Left lung (tissue), 10 donors: ENCODE data around the gene PPP2R1A. TPM values are rescaled to one million over a fixed set of nuclear protein-coding genes. Genes with fewer than 3 reads are reported as not detected.

Source experiments
- ATAC-seq: fragments of 200-7000 bp; cut with Tn5 transposase; one replicate; pipeline ENCODE4 v1.9.1; 2020; ENCODE audit warnings: moderate library complexity
- DNase-seq, 4 donors: peaks; one replicate each; pipeline ENCODE4 v3.0.0-alpha.2; 2013 to 2020
- H3K27ac ChIP-seq, 2 donors: fragments of 200-600 bp; sonication (generic) in 1 of 2; one replicate each; pipeline versions ENCODE4 v1.5.0 to v1.8.0; 2020 to 2021
- H3K27me3 ChIP-seq, 2 donors: fragments of 200-600 bp; sonication (generic) in 1 of 2; one replicate each; pipeline versions ENCODE4 v1.5.0 to v1.8.0; 2020 to 2021
- H3K36me3 ChIP-seq, 2 donors: fragments of 200-600 bp; sonication (generic) in 1 of 2; one replicate each; pipeline versions ENCODE4 v1.5.0 to v1.8.0; 2020 to 2021
- H3K4me1 ChIP-seq, 2 donors: fragments of 200-600 bp; one replicate each; pipeline ENCODE4 v1.8.0; 2021
- H3K4me3 ChIP-seq, 2 donors: fragments of 200-600 bp; sonication (generic) in 1 of 2; one replicate each; pipeline versions ENCODE4 v1.5.0 to v1.8.0; 2020 to 2021; ENCODE audit warnings: mild to moderate bottlenecking in 1 of 2
- H3K9me3 ChIP-seq, 2 donors: fragments of 200-600 bp; sonication (generic) in 1 of 2; one replicate each; pipeline versions ENCODE4 v1.5.0 to v1.8.0; 2020 to 2021
- intact Hi-C, 2 donors: fragments of 100-400 bp; cut with DNase I; formaldehyde crosslinking; loops; one replicate each; pipeline versions ENCODE4 v1.11.2 to v1.14.2; 2022
- polyA plus RNA-seq, 6 donors: library from polyadenylated mRNA; unstranded; fragments of 120-200 nt; gene quantifications; one replicate each; pipeline ENCODE4 v1.2.1, GENCODE V29; 2013; ENCODE audit not compliant: insufficient read length in 6 of 6
- total RNA-seq, 2 donors: library from RNA; stranded (reverse); fragmentation: NEBNext Ultra II Directional; extraction: Animal tissue kit (Norgen Biotek cat#: 25700); gene quantifications; one replicate each; pipeline ENCODE4 v1.2.1, GENCODE V29; 2021
- TF ChIP-seq, protein P1 (sequence below), 2 donors: fragments of 200-600 bp; sonication (generic) in 1 of 2; IDR thresholded peaks; one replicate each; pipeline versions ENCODE4 v1.5.0 to v1.8.0; 2021; ENCODE audit warnings: antibody characterized with exemption in 2 of 2
- donor health status: DM: no; HTN: yes; CAD: no.
- donor health status: DM: no; HTN: no; CAD: no.

Gene PPP2R1A
- total and polyA plus RNA-seq, 8 donors, result 193 to 346 (median 325) TPM

DNA sequence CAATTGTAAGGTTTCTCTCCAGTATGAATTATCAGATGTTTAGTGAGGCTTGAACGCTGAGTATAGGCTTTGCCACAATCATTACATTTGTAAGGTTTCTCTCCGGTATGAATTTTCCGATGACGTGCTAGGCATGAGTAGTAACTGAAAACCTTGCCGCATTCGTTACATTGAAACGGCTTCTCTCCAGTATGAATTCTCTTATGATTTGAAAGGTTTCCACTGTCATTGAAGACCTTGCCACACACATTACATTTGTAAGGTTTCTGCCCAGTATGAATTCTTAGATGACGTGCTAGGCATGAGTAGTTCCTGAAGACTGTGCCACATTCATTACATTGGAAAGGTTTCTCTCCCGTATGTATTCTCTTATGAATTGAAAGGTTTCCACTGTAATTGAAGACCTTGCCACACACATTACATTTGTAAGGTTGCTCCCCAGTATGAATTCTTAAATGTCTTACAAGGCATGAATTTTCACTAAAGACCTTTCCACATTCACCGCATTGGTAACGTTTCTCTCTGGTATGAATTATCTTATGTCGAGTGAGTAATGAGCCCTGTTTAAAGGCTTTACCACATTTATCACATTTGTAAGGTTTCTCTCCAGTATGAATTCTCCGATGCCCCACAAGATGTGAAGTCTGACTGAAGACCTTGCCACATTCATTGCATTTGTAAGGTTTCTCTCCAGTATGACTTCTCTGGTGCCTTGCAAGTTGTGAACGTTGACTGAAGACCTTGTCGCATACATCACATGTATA is 34.1 kb upstream of the PPP2R1A start:
- H3K9me3 ChIP-seq, result peaks cover 13 to 100% of the 10 kb centered on the region in 2 donors
- no peaks in the 10 kb centered on the region for H3K4me1 ChIP-seq
- ATAC-seq, result no peak
- H3K27me3 ChIP-seq, result no peaks in the 10 kb centered on the region
- no peak for DNase-seq
- intact Hi-C loops, result no loop called here
- peaks cover 12 to 70% of the 10 kb centered on the region in 2 donors for H3K36me3 ChIP-seq
- TF ChIP-seq, protein P1, sequence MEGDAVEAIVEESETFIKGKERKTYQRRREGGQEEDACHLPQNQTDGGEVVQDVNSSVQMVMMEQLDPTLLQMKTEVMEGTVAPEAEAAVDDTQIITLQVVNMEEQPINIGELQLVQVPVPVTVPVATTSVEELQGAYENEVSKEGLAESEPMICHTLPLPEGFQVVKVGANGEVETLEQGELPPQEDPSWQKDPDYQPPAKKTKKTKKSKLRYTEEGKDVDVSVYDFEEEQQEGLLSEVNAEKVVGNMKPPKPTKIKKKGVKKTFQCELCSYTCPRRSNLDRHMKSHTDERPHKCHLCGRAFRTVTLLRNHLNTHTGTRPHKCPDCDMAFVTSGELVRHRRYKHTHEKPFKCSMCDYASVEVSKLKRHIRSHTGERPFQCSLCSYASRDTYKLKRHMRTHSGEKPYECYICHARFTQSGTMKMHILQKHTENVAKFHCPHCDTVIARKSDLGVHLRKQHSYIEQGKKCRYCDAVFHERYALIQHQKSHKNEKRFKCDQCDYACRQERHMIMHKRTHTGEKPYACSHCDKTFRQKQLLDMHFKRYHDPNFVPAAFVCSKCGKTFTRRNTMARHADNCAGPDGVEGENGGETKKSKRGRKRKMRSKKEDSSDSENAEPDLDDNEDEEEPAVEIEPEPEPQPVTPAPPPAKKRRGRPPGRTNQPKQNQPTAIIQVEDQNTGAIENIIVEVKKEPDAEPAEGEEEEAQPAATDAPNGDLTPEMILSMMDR (IDR thresholded peaks at IDR 0.05), result no peak
- no peak overlapping the region for H3K27ac ChIP-seq
- H3K4me3 ChIP-seq, result no peak overlapping the region

DNA sequence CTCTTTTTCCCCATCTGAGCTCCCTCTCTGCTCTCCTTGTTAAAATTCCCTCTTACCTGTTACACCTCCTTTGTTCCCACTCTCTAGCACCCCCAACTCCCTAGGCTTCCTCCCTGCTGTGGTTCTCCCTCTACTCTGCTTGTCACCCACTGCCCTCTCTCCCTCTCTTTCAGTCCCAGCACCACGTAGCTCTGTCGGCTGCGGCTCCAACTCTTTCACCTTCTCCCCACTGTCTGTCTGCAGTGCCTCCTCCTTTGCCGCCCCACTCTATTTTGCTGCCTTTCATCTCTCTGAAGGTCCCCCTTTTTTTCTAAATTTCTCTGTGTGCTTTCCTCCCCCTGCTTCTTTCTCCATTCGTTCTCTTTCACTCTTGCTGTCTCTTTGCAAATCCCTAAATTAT is 19.5 kb upstream of the PPP2R1A start:
- H3K27ac ChIP-seq, result peak overlapping the region in 1 of 2 donors; percentile 78
- peaks cover 0 to 41% of the 10 kb centered on the region in 2 donors for H3K36me3 ChIP-seq
- intact Hi-C loops, result no loop called here
- H3K4me1 ChIP-seq, result peaks cover 7 to 24% of the 10 kb centered on the region in 2 donors
- peak; percentile 35 for ATAC-seq
- DNase-seq, result peak in 1 of 4 donors; percentile 3
- no peaks in the 10 kb centered on the region for H3K27me3 ChIP-seq
- TF ChIP-seq, protein P1 (IDR thresholded peaks at IDR 0.05), result no peak
- peaks cover 0 to 4% of the 10 kb centered on the region in 2 donors for H3K9me3 ChIP-seq
- peak overlapping the region; percentile 59 to 66 for H3K4me3 ChIP-seq

DNA sequence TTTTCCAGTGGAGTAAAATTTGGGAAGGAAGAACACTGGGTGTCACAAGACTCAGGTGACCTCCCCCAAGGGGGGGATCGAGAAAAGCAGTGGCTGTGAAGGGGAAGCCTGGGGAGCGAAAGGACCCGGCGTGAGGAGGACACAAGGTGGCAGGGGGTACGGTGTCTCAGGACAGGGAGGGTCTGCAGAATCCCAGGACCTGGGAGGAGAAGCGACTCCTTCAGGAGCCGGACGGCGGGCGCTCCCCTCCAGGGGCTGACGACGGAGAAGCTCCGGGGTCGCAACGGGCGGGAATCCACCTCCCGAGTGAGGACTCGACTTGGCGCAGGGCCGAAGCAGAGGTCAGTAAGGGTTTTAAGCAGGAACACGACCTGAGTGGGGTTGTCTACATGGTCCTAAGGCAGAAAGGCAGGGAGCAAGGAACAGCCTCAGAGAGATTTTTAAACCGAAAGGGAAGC is 19.0 kb upstream of the PPP2R1A start:
- peak overlapping the region; percentile 59 to 66 for H3K4me3 ChIP-seq
- ATAC-seq, result peak; percentile 37
- TF ChIP-seq, protein P1 (IDR thresholded peaks at IDR 0.05), result no peak
- peaks cover 0 to 35% of the 10 kb centered on the region in 2 donors for H3K36me3 ChIP-seq
- peaks cover 7 to 24% of the 10 kb centered on the region in 2 donors for H3K4me1 ChIP-seq
- peak in 3 of 4 donors; percentile 30 to 84 (median 33) for DNase-seq
- no peaks in the 10 kb centered on the region for H3K9me3 ChIP-seq
- H3K27me3 ChIP-seq, result no peaks in the 10 kb centered on the region
- peak overlapping the region; percentile 71 to 78 for H3K27ac ChIP-seq
- intact Hi-C loops, result no loop called here

DNA sequence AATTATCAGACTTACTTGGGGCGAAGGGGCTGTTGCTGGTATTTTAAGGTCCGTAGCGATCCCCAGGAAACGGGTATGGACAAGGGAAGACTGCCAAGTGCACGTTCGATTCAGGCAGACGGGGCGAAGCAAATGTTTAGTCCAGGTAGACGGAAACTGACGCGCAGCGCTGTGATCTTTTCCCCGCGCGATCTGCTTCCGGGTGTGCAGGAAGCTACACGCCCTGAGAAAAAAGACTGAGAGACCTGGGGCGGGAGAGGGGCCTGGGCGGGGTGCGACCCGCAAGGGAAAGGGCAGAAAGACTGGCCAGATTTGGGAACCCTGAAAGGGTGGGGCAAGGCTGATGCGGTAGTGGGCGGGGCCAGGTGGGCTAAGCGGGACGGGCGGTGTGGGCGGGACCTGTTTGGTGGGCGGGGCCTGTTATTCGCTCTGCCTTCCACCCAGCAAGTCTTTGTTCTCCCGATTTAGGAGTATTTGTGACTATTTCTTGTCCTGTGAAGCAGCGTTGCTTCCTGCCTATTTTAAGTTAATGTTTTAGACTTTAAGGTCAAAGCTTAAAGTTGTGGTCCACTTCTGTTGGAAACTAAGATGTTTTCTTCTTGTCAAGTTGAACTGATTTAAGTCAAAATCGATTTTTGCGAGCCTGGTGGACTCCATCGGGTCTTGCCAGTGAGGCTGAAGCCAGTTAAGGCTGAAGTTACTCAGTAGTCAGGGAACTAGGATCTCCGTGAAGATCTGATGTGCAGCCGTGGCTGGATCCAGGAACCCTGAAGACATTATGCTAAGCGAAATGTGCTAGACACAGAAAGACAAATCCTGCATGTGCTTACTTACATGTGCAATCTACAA is 18.3 kb upstream of the PPP2R1A start, which contains the start of gene ZNF836:
TSS of gene ZNF836 (minus strand) at position 301 of the 849 bp plus-strand sequence. CDS start 3,549 bp downstream, outside the sequence.
- H3K27ac ChIP-seq, result peak within 1 kb of the TSS; percentile 71 to 78
- ATAC-seq, result peak; percentile 100
- no peaks in the 10 kb centered on the region for H3K9me3 ChIP-seq
- H3K4me1 ChIP-seq, result peaks cover 7 to 24% of the 10 kb centered on the region in 2 donors
- H3K4me3 ChIP-seq, result peak within 1 kb of the TSS; percentile 59 to 66
- peak; percentile 81 to 98 (median 94) for DNase-seq
- peaks cover 0 to 28% of the 10 kb centered on the region in 2 donors for H3K36me3 ChIP-seq
- H3K27me3 ChIP-seq, result no peaks in the 10 kb centered on the region
- TF ChIP-seq, protein P1 (IDR thresholded peaks at IDR 0.05), result no peak
- intact Hi-C loops, result no loop called here
